Progenitor cell of endocrine pancreas (in vitro differentiated cells): ENCODE measurements around the gene TFDP2. TPM values are rescaled to one million over a fixed set of nuclear protein-coding genes. Genes with fewer than 3 reads are reported as not detected.
A peak's percentile ranks its signal among the peaks of the same experiment; 100 is the strongest.

Source experiments
- DNase-seq: peaks from one replicate; pipeline ENCODE4 v3.0.0; 2021; ENCODE audit warnings: low spot score; ENCODE audit not compliant: unreplicated experiment
- H3K27ac Mint-ChIP-seq: 2 replicates; pipeline ENCODE4 v1.8.0; 2021; ENCODE audit warnings: mild to moderate bottlenecking, moderate library complexity, mixed read lengths
- H3K27me3 Mint-ChIP-seq: 2 replicates; pipeline ENCODE4 v1.8.0; 2021; ENCODE audit warnings: mixed read lengths
- H3K36me3 Mint-ChIP-seq: 2 replicates; pipeline ENCODE4 v1.8.0; 2022; ENCODE audit warnings: mixed read lengths; ENCODE audit not compliant: insufficient read depth
- H3K4me1 Mint-ChIP-seq: 2 replicates; pipeline ENCODE4 v1.8.0; 2021; ENCODE audit warnings: low read depth, mixed read lengths
- H3K4me3 Mint-ChIP-seq: 2 replicates; pipeline ENCODE4 v1.8.0; 2021; ENCODE audit warnings: low read depth, mild to moderate bottlenecking, moderate library complexity, mixed read lengths
- H3K9me3 Mint-ChIP-seq: 2 replicates; pipeline ENCODE4 v1.8.0; 2021; ENCODE audit warnings: low read depth, mixed read lengths
- total RNA-seq: library from RNA; stranded (reverse); gene quantifications from 2 replicates; pipeline ENCODE4 v1.2.1, GENCODE V29; 2021
- TF ChIP-seq, protein P1 (sequence below): fragments of 200-600 bp; sonication (generic); IDR thresholded peaks from one replicate; pipeline ENCODE4 v1.5.0; 2021; ENCODE audit warnings: antibody characterized with exemption, mild to moderate bottlenecking; ENCODE audit not compliant: unreplicated experiment

The TFDP2 gene
- total RNA-seq, 1 donor from 2014 or later = 94.4 TPM

- no peak for DNase-seq
- Mint-ChIP-seq H3K9me3 (no peaks in the 10 kb centered on the region), H3K4me1 (peaks cover 27% of the 10 kb centered on the region), H3K27ac (peak overlapping the region; percentile 91), H3K36me3 (peaks cover 18% of the 10 kb centered on the region), H3K27me3 (no peaks in the 10 kb centered on the region), H3K4me3 (peak overlapping the region; percentile 88)
- TF ChIP-seq, protein P1, sequence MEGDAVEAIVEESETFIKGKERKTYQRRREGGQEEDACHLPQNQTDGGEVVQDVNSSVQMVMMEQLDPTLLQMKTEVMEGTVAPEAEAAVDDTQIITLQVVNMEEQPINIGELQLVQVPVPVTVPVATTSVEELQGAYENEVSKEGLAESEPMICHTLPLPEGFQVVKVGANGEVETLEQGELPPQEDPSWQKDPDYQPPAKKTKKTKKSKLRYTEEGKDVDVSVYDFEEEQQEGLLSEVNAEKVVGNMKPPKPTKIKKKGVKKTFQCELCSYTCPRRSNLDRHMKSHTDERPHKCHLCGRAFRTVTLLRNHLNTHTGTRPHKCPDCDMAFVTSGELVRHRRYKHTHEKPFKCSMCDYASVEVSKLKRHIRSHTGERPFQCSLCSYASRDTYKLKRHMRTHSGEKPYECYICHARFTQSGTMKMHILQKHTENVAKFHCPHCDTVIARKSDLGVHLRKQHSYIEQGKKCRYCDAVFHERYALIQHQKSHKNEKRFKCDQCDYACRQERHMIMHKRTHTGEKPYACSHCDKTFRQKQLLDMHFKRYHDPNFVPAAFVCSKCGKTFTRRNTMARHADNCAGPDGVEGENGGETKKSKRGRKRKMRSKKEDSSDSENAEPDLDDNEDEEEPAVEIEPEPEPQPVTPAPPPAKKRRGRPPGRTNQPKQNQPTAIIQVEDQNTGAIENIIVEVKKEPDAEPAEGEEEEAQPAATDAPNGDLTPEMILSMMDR = no peak
Observed at GRCh38 chr3:142027300-142027699, 122.0 kb downstream of the TFDP2 start.

- DNase-seq = no peak
- Mint-ChIP-seq H3K4me1 (peaks cover 35% of the 10 kb centered on the region), H3K27me3 (no peaks in the 10 kb centered on the region), H3K27ac (no peak overlapping the region), H3K4me3 (peak overlapping the region; percentile 52), H3K9me3 (no peaks in the 10 kb centered on the region), H3K36me3 (peaks cover 18% of the 10 kb centered on the region)
- TF ChIP-seq, protein P1 = no peak
Observed at GRCh38 chr3:142026333-142026732, 123.0 kb downstream of the TFDP2 start.

DNA sequence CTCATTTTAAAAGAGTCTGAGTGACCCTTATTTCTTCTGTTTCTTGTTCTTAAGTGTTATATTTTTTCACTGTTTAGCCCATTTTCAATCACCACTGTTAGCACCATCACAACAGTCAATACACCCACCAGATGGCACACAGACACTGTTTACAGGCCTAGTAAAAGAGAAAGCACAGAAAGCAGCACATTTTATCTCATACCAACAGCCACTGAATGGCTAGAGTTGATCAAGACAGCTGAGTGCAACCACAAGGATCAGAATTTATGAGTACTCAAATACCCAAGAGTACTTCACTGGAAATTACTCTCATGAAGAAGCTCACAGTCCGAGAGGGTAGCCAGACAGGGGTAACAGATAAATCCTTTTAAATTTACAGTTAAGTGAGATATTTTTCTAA is 127.0 kb downstream of the TFDP2 start:
- DNase-seq = no peak
- H3K4me1 Mint-ChIP-seq = peaks cover 32% of the 10 kb centered on the region

GRCh38 chr3:142021127-142021526 is 128.2 kb downstream of the TFDP2 start:
- H3K27me3 Mint-ChIP-seq = no peaks in the 10 kb centered on the region
- no peak overlapping the region for H3K27ac Mint-ChIP-seq
- no peaks in the 10 kb centered on the region for H3K9me3 Mint-ChIP-seq
- DNase-seq = no peak
- peaks cover 20% of the 10 kb centered on the region for H3K36me3 Mint-ChIP-seq
- TF ChIP-seq, protein P1 = no peak
- peaks cover 25% of the 10 kb centered on the region for H3K4me1 Mint-ChIP-seq
- no peak overlapping the region for H3K4me3 Mint-ChIP-seq

More for the DNA sequence above, 127.0 kb downstream of the TFDP2 start:
- no peaks in the 10 kb centered on the region for H3K9me3 Mint-ChIP-seq
- H3K36me3 Mint-ChIP-seq = peaks cover 22% of the 10 kb centered on the region
- TF ChIP-seq, protein P1 = peak; percentile 15
- peak overlapping the region; percentile 54 for H3K27ac Mint-ChIP-seq
- no peak overlapping the region for H3K4me3 Mint-ChIP-seq
- no peaks in the 10 kb centered on the region for H3K27me3 Mint-ChIP-seq

- no peak for DNase-seq
- Mint-ChIP-seq H3K27me3 (no peaks in the 10 kb centered on the region), H3K4me3 (no peak overlapping the region), H3K27ac (peak overlapping the region; percentile 22), H3K4me1 (peaks cover 23% of the 10 kb centered on the region), H3K9me3 (no peaks in the 10 kb centered on the region), H3K36me3 (peaks cover 16% of the 10 kb centered on the region)
- TF ChIP-seq, protein P1 = no peak
Observed at GRCh38 chr3:142019794-142020320, 129.5 kb downstream of the TFDP2 start.
